HepG2 (cell line): ENCODE results near the gene SNRNP27. TPM values are rescaled to one million over a fixed set of nuclear protein-coding genes. Genes with fewer than 3 reads are reported as not detected.

Source experiments
- ARNT ChIP-seq: fragments of 450-650 bp; IDR thresholded peaks from 2 replicates; pipeline ENCODE4 v1.6.1; 2017
- ATM ChIP-seq: fragments of 450-650 bp; IDR thresholded peaks from 2 replicates; pipeline ENCODE4 v1.7.1; 2017; ENCODE audit warnings: mild to moderate bottlenecking, borderline replicate concordance
- CBFB ChIP-seq: sonication (generic); formaldehyde crosslinking; IDR thresholded peaks from 2 replicates; pipeline ENCODE4 v1.4.0; 2020; ENCODE audit warnings: missing genetic modification reagents
- GPN1 ChIP-seq: sonication (generic); formaldehyde crosslinking; IDR thresholded peaks from 2 replicates; pipeline ENCODE4 v1.5.1; 2020; ENCODE audit warnings: missing genetic modification reagents, borderline replicate concordance
- GZF1 ChIP-seq: sonication (generic); formaldehyde crosslinking; IDR thresholded peaks from 2 replicates; pipeline ENCODE4 v1.5.1; 2020; ENCODE audit warnings: mild to moderate bottlenecking, missing genetic modification reagents
- MTA3 ChIP-seq: sonication (generic); formaldehyde crosslinking; IDR thresholded peaks from 2 replicates; pipeline ENCODE4 v1.4.0; 2020; ENCODE audit warnings: missing genetic modification reagents
- MXD4 ChIP-seq: IDR thresholded peaks from 2 replicates; pipeline ENCODE4 v1.6.1; 2016; ENCODE audit warnings: mild to moderate bottlenecking, missing biosample characterization, missing genetic modification reagents
- SMAD3 ChIP-seq: sonication (generic); formaldehyde crosslinking; IDR thresholded peaks from 2 replicates; pipeline ENCODE4 v1.4.0; 2020; ENCODE audit warnings: missing genetic modification reagents
- ZFX ChIP-seq: sonication (generic); formaldehyde crosslinking; IDR thresholded peaks from 2 replicates; pipeline ENCODE4 v1.4.0; 2020; ENCODE audit warnings: mild to moderate bottlenecking, low read depth, missing genetic modification reagents, moderate library complexity
- ZNF138 ChIP-seq: sonication (generic); formaldehyde crosslinking; IDR thresholded peaks from 2 replicates; pipeline ENCODE4 v1.5.0; 2020; ENCODE audit warnings: mild to moderate bottlenecking, low read depth, missing genetic modification reagents
- ZNF224 ChIP-seq: sonication (generic); formaldehyde crosslinking; IDR thresholded peaks from 2 replicates; pipeline ENCODE4 v1.5.0; 2020; ENCODE audit warnings: mild to moderate bottlenecking, missing genetic modification reagents
- ZNF256 ChIP-seq: sonication (generic); formaldehyde crosslinking; conservative IDR thresholded peaks from 2 replicates; pipeline ENCODE4 v1.4.0; 2020; ENCODE audit warnings: missing genetic modification reagents
- ZNF530 ChIP-seq: sonication (generic); formaldehyde crosslinking; IDR thresholded peaks from 2 replicates; pipeline ENCODE4 v1.5.0; 2020; ENCODE audit warnings: low read depth, mild to moderate bottlenecking, missing genetic modification reagents
- ZNF644 ChIP-seq: IDR thresholded peaks from 2 replicates; pipeline ENCODE4 v1.6.1; 2016; ENCODE audit warnings: low read depth
- ZNF652 ChIP-seq: IDR thresholded peaks from 2 replicates; pipeline ENCODE4 v1.6.1; 2016; ENCODE audit warnings: low read depth, borderline replicate concordance
- ZNF703 ChIP-seq: sonication (generic); formaldehyde crosslinking; IDR thresholded peaks from 2 replicates; pipeline ENCODE4 v1.5.1; 2020; ENCODE audit warnings: missing genetic modification reagents, mild to moderate bottlenecking, moderate library complexity, borderline replicate concordance
- ZNF747 ChIP-seq: sonication (generic); formaldehyde crosslinking; IDR thresholded peaks from 2 replicates; pipeline ENCODE4 v1.8.1; 2023; ENCODE audit warnings: missing genetic modification reagents, mild to moderate bottlenecking, borderline replicate concordance
- polyA plus RNA-seq, 8 experiments: library from polyadenylated mRNA; depleted of rRNA in 3 of 8; stranded (reverse) in 7 of 8; unstranded in 1 of 8; fragments of >200 nt; fragmentation: Illumina TruSeq in 4 of 8; extraction: Trizol in 4 of 8; gene quantifications; 2 replicates each; pipeline versions ENCODE4 v1.2.1 to v1.2.3, GENCODE V29; 2011 to 2016; ENCODE audit warnings: low read depth in 4 of 8, missing spikeins in 1 of 8, mixed read lengths in 1 of 8; ENCODE audit not compliant: insufficient read depth in 1 of 8
- total RNA-seq, 5 experiments: library from RNA; depleted of rRNA; stranded (reverse); fragments of >200 nt; fragmentation: Illumina TruSeq; extraction: Trizol; gene quantifications; 2 replicates each; pipeline ENCODE4 v1.2.3, GENCODE V29; 2016; ENCODE audit warnings: low read depth in 1 of 5
- TF ChIP-seq, protein P1 (sequence below): sonication (generic); formaldehyde crosslinking; IDR thresholded peaks from 2 replicates; pipeline ENCODE4 v1.4.0; 2020; ENCODE audit warnings: missing genetic modification reagents
- TF ChIP-seq, protein P2 (sequence below): sonication (generic); formaldehyde crosslinking; IDR thresholded peaks from 2 replicates; pipeline ENCODE4 v1.5.0; 2020; ENCODE audit warnings: missing genetic modification reagents, mild to moderate bottlenecking, borderline replicate concordance
- TF ChIP-seq, protein P3 (sequence below): sonication (generic); formaldehyde crosslinking; IDR thresholded peaks from 2 replicates; pipeline ENCODE4 v1.5.1; 2020; ENCODE audit warnings: missing genetic modification reagents, mild to moderate bottlenecking, borderline replicate concordance
- TF ChIP-seq, protein P4 (sequence below): sonication (generic); formaldehyde crosslinking; IDR thresholded peaks from 2 replicates; pipeline ENCODE4 v1.5.1; 2020; ENCODE audit warnings: mild to moderate bottlenecking, missing genetic modification reagents, moderate library complexity
- TF ChIP-seq, protein P5 (sequence below): sonication (generic); formaldehyde crosslinking; IDR thresholded peaks from 2 replicates; pipeline ENCODE4 v1.5.0; 2020; ENCODE audit warnings: missing genetic modification reagents, mild to moderate bottlenecking, borderline replicate concordance

Gene SNRNP27
- total and polyA plus RNA-seq, 2 of the 13 experiments (the other 11 are each of a cell fraction or from before 2014, with no cell fraction given): 49.8 to 54.6 TPM

DNA sequence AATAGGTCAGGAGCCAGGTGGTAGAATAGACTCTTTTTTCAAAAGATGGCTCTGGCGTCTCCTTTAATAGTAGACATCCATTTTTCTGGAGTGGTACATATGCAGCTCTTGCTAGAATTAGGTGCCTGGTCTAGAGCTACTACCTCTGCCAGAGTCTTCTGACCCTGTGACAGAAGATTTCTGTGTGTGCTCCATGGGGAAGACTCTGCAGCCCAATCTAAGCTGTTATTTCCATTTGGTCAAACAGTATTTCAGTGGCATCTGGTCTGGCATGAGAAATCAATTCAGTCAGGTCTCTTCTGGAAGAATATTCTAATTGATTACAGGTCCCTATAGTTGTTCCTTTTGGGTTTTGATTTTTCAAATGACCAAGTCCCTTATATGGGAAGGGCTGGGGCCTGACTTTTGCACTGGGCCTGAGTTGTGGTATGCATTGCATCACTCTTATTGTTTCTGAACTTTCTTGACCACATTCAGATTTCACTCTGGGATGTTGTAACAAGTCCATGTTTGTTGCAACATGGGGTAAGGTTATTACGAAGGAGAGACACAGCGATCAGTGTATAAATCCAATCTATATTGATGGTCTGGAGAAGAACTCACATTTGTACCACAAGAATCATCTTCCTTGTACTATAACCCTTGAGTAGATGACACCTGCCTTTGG is 33.2 kb downstream of the SNRNP27 start (continued):
- TF ChIP-seq ZNF747 (no peak), MXD4 (CRISPR knock-in tag) (no peak), ATM (no peak), ZNF138 (CRISPR knock-in tag) (no peak), SMAD3 (peak; percentile 74), CBFB (CRISPR knock-in tag) (peak; percentile 54; the same call in 1 of the 2 replicates), ZFX (CRISPR knock-in tag) (peak; percentile 53; the same call in 1 of the 2 replicates), ZNF703 (CRISPR knock-in tag) (no peak), ZNF530 (CRISPR knock-in tag) (no peak), MTA3 (CRISPR knock-in tag) (no peak), ZNF256 (CRISPR knock-in tag) (no peak), GZF1 (CRISPR knock-in tag) (no peak), ZNF224 (CRISPR knock-in tag) (no peak), GPN1 (no peak), ARNT (no peak), ZNF644 (peak; percentile 83), ZNF652 (CRISPR knock-in tag) (no peak)
- TF ChIP-seq, protein P1, sequence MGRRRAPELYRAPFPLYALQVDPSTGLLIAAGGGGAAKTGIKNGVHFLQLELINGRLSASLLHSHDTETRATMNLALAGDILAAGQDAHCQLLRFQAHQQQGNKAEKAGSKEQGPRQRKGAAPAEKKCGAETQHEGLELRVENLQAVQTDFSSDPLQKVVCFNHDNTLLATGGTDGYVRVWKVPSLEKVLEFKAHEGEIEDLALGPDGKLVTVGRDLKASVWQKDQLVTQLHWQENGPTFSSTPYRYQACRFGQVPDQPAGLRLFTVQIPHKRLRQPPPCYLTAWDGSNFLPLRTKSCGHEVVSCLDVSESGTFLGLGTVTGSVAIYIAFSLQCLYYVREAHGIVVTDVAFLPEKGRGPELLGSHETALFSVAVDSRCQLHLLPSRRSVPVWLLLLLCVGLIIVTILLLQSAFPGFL: no peak
- TF ChIP-seq, protein P2, sequence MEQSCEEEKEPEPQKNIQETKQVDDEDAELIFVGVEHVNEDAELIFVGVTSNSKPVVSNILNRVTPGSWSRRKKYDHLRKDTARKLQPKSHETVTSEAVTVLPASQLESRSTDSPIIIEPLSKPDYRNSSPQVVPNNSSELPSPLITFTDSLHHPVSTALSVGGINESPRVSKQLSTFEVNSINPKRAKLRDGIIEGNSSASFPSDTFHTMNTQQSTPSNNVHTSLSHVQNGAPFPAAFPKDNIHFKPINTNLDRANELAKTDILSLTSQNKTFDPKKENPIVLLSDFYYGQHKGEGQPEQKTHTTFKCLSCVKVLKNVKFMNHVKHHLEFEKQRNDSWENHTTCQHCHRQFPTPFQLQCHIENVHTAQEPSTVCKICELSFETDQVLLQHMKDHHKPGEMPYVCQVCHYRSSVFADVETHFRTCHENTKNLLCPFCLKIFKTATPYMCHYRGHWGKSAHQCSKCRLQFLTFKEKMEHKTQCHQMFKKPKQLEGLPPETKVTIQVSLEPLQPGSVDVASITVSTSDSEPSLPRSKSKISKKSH (CRISPR knock-in tag): no peak
- TF ChIP-seq, protein P3, sequence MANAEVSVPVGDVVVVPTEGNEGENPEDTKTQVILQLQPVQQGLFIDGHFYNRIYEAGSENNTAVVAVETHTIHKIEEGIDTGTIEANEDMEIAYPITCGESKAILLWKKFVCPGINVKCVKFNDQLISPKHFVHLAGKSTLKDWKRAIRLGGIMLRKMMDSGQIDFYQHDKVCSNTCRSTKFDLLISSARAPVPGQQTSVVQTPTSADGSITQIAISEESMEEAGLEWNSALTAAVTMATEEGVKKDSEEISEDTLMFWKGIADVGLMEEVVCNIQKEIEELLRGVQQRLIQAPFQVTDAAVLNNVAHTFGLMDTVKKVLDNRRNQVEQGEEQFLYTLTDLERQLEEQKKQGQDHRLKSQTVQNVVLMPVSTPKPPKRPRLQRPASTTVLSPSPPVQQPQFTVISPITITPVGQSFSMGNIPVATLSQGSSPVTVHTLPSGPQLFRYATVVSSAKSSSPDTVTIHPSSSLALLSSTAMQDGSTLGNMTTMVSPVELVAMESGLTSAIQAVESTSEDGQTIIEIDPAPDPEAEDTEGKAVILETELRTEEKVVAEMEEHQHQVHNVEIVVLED (CRISPR knock-in tag): no peak
- TF ChIP-seq, protein P4, sequence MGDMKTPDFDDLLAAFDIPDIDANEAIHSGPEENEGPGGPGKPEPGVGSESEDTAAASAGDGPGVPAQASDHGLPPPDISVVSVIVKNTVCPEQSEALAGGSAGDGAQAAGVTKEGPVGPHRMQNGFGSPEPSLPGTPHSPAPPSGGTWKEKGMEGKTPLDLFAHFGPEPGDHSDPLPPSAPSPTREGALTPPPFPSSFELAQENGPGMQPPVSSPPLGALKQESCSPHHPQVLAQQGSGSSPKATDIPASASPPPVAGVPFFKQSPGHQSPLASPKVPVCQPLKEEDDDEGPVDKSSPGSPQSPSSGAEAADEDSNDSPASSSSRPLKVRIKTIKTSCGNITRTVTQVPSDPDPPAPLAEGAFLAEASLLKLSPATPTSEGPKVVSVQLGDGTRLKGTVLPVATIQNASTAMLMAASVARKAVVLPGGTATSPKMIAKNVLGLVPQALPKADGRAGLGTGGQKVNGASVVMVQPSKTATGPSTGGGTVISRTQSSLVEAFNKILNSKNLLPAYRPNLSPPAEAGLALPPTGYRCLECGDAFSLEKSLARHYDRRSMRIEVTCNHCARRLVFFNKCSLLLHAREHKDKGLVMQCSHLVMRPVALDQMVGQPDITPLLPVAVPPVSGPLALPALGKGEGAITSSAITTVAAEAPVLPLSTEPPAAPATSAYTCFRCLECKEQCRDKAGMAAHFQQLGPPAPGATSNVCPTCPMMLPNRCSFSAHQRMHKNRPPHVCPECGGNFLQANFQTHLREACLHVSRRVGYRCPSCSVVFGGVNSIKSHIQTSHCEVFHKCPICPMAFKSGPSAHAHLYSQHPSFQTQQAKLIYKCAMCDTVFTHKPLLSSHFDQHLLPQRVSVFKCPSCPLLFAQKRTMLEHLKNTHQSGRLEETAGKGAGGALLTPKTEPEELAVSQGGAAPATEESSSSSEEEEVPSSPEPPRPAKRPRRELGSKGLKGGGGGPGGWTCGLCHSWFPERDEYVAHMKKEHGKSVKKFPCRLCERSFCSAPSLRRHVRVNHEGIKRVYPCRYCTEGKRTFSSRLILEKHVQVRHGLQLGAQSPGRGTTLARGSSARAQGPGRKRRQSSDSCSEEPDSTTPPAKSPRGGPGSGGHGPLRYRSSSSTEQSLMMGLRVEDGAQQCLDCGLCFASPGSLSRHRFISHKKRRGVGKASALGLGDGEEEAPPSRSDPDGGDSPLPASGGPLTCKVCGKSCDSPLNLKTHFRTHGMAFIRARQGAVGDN (CRISPR knock-in tag): no peak
- TF ChIP-seq, protein P5, sequence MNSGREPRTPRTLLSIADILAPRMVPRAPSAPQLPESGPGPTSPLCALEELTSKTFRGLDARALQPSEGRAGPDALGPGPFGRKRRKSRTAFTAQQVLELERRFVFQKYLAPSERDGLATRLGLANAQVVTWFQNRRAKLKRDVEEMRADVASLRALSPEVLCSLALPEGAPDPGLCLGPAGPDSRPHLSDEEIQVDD (CRISPR knock-in tag): no peak
